Measurements from ENCODE around the gene RAD18. TPM values are rescaled to one million over a fixed set of nuclear protein-coding genes. Genes with fewer than 3 reads are reported as not detected.

The RAD18 gene
- total RNA-seq, 1 donor from 2014 or later: 6.0 TPM

- Mint-ChIP-seq H3K36me3 (ENCODE audit: low read depth, unreplicated experiment) (peaks cover 2% of the 10 kb centered on the region), H3K27me3 (ENCODE audit: low read depth, unreplicated experiment) (no peaks in the 10 kb centered on the region), H3K4me1 (ENCODE audit: low read depth, unreplicated experiment) (peaks cover 15% of the 10 kb centered on the region), H3K4me3 (ENCODE audit: unreplicated experiment) (no peak overlapping the region), H3K9me3 (ENCODE audit: unreplicated experiment) (no peaks in the 10 kb centered on the region), H3K27ac (ENCODE audit: unreplicated experiment) (no peak overlapping the region)
- no peak overlapping the region for H3K27ac ChIP-seq (ENCODE audit: low read depth, low read length)
- H3K4me2 ChIP-seq (ENCODE audit: low read length): no peak overlapping the region
- H3K4me1 ChIP-seq (ENCODE audit: insufficient read depth, low read length): peaks cover 15% of the 10 kb centered on the region
- no peaks in the 10 kb centered on the region for H3K79me2 ChIP-seq (ENCODE audit: insufficient read depth, low read length)
- H3K4me3 ChIP-seq (ENCODE audit: insufficient read depth, low read depth, low read length): no peak overlapping the region
- H4K20me1 ChIP-seq (ENCODE audit: insufficient read depth, low read length): no peaks in the 10 kb centered on the region
- H3K27me3 ChIP-seq (ENCODE audit: insufficient read depth, low read length): no peaks in the 10 kb centered on the region
- H3K9ac ChIP-seq (ENCODE audit: low read length): no peak overlapping the region
- no peaks in the 10 kb centered on the region for H3K36me3 ChIP-seq (ENCODE audit: insufficient read depth, low read length)
- DNase-seq (ENCODE audit: low read depth) (no peak), FAIRE-seq (no peak)
- no peaks in the 10 kb centered on the region for H3K9me3 ChIP-seq (ENCODE audit: insufficient read depth, low read depth, low read length)
- no peak for TF ChIP-seq EZH2 (IDR thresholded peaks at IDR 0.05; ENCODE audit: insufficient read depth, low read length)
- TF ChIP-seq, protein P1, sequence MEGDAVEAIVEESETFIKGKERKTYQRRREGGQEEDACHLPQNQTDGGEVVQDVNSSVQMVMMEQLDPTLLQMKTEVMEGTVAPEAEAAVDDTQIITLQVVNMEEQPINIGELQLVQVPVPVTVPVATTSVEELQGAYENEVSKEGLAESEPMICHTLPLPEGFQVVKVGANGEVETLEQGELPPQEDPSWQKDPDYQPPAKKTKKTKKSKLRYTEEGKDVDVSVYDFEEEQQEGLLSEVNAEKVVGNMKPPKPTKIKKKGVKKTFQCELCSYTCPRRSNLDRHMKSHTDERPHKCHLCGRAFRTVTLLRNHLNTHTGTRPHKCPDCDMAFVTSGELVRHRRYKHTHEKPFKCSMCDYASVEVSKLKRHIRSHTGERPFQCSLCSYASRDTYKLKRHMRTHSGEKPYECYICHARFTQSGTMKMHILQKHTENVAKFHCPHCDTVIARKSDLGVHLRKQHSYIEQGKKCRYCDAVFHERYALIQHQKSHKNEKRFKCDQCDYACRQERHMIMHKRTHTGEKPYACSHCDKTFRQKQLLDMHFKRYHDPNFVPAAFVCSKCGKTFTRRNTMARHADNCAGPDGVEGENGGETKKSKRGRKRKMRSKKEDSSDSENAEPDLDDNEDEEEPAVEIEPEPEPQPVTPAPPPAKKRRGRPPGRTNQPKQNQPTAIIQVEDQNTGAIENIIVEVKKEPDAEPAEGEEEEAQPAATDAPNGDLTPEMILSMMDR (IDR thresholded peaks at IDR 0.05; ENCODE audit: insufficient read depth, low read depth, low read length): no peak
- no peak overlapping the region for H2AFZ ChIP-seq (ENCODE audit: low read depth, low read length)
Observed at GRCh38 chr3:8857720-8858367, 105.4 kb downstream of the RAD18 start.

DNA sequence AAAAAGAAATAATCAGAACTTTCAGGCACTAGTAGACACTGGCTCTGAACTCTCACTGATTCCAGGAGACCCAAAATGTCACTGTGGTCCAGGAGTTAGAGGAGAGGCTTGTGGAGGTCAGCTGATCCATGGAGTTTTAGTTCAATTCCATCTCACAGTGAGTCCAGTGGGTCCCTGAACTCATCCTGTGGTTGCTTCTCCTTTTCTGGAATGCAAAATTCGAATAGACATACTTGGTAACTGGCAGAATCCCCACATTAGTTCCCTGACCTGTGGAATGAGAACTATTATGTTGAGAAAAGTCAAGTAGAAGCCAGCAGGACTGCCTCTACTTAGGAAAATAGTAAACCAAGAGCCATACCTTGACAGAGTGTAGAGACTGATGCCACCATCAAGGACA is 106.6 kb downstream of the RAD18 start:
- DNase-seq (ENCODE audit: low read depth) (peak; percentile 90), FAIRE-seq (peak; percentile 81)
- Histone ChIP-seq H3K27me3 (ENCODE audit: insufficient read depth, low read length) (no peaks in the 10 kb centered on the region), H3K27ac (ENCODE audit: low read depth, low read length) (peak overlapping the region; percentile 25), H3K4me2 (ENCODE audit: low read length) (no peak overlapping the region), H4K20me1 (ENCODE audit: insufficient read depth, low read length) (no peaks in the 10 kb centered on the region), H3K4me3 (ENCODE audit: insufficient read depth, low read depth, low read length) (no peak overlapping the region), H3K9me3 (ENCODE audit: insufficient read depth, low read depth, low read length) (no peaks in the 10 kb centered on the region), H3K9ac (ENCODE audit: low read length) (no peak overlapping the region), H3K79me2 (ENCODE audit: insufficient read depth, low read length) (no peaks in the 10 kb centered on the region), H3K36me3 (ENCODE audit: insufficient read depth, low read length) (no peaks in the 10 kb centered on the region), H3K4me1 (ENCODE audit: insufficient read depth, low read length) (peaks cover 24% of the 10 kb centered on the region), H2AFZ (ENCODE audit: low read depth, low read length) (no peak overlapping the region)
- Mint-ChIP-seq H3K9me3 (ENCODE audit: unreplicated experiment) (no peaks in the 10 kb centered on the region), H3K36me3 (ENCODE audit: low read depth, unreplicated experiment) (no peaks in the 10 kb centered on the region), H3K4me1 (ENCODE audit: low read depth, unreplicated experiment) (peaks cover 17% of the 10 kb centered on the region), H3K27ac (ENCODE audit: unreplicated experiment) (no peak overlapping the region), H3K27me3 (ENCODE audit: low read depth, unreplicated experiment) (no peaks in the 10 kb centered on the region), H3K4me3 (ENCODE audit: unreplicated experiment) (no peak overlapping the region)
- TF ChIP-seq EZH2 (IDR thresholded peaks at IDR 0.05; ENCODE audit: insufficient read depth, low read length): no peak
- TF ChIP-seq, protein P1 (IDR thresholded peaks at IDR 0.05; ENCODE audit: insufficient read depth, low read depth, low read length): no peak

GRCh38 chr3:8856071-8856470 is 107.2 kb downstream of the RAD18 start:
- DNase-seq (ENCODE audit: low read depth): peak; percentile 26
- H3K4me3 ChIP-seq (ENCODE audit: insufficient read depth, low read depth, low read length): no peak overlapping the region
- no peaks in the 10 kb centered on the region for H4K20me1 ChIP-seq (ENCODE audit: insufficient read depth, low read length)
- H3K79me2 ChIP-seq (ENCODE audit: insufficient read depth, low read length): no peaks in the 10 kb centered on the region
- H3K9me3 Mint-ChIP-seq (ENCODE audit: unreplicated experiment): no peaks in the 10 kb centered on the region
- H3K36me3 ChIP-seq (ENCODE audit: insufficient read depth, low read length): no peaks in the 10 kb centered on the region
- no peak overlapping the region for H3K9ac ChIP-seq (ENCODE audit: low read length)
- no peak overlapping the region for H2AFZ ChIP-seq (ENCODE audit: low read depth, low read length)
- H3K27me3 Mint-ChIP-seq (ENCODE audit: low read depth, unreplicated experiment): no peaks in the 10 kb centered on the region
- H3K9me3 ChIP-seq (ENCODE audit: insufficient read depth, low read depth, low read length): no peaks in the 10 kb centered on the region
- no peaks in the 10 kb centered on the region for H3K36me3 Mint-ChIP-seq (ENCODE audit: low read depth, unreplicated experiment)
- no peak for FAIRE-seq
- no peaks in the 10 kb centered on the region for H3K27me3 ChIP-seq (ENCODE audit: insufficient read depth, low read length)
- no peak overlapping the region for H3K27ac Mint-ChIP-seq (ENCODE audit: unreplicated experiment)
- peaks cover 30% of the 10 kb centered on the region for H3K4me1 ChIP-seq (ENCODE audit: insufficient read depth, low read length)
- H3K27ac ChIP-seq (ENCODE audit: low read depth, low read length): peak overlapping the region; percentile 25
- no peak overlapping the region for H3K4me3 Mint-ChIP-seq (ENCODE audit: unreplicated experiment)
- H3K4me2 ChIP-seq (ENCODE audit: low read length): no peak overlapping the region
- H3K4me1 Mint-ChIP-seq (ENCODE audit: low read depth, unreplicated experiment): peaks cover 24% of the 10 kb centered on the region
- TF ChIP-seq, protein P1 (IDR thresholded peaks at IDR 0.05; ENCODE audit: insufficient read depth, low read depth, low read length): no peak
- no peak for TF ChIP-seq EZH2 (IDR thresholded peaks at IDR 0.05; ENCODE audit: insufficient read depth, low read length)

Measured in astrocyte (in vitro differentiated cells and primary cell).